Measurements from ENCODE around the gene TSSC4.

The TSSC4 gene

GRCh38 chr11:2402890-2403645 is 2.5 kb downstream of the TSSC4 start:
- no peak for DNase-seq (ENCODE audit: low read depth)
- TF ChIP-seq CTCF (conservative IDR thresholded peaks at IDR 0.05; ENCODE audit: low read length), result no peak
- H3K4me3 ChIP-seq (ENCODE audit: low read length), result no peak overlapping the region

GRCh38 chr11:2404735-2405196 is 4.2 kb downstream of the TSSC4 start:
- TF ChIP-seq CTCF (conservative IDR thresholded peaks at IDR 0.05; ENCODE audit: low read length), result no peak
- DNase-seq (ENCODE audit: low read depth), result no peak
- no peak overlapping the region for H3K4me3 ChIP-seq (ENCODE audit: low read length)

- no peak for DNase-seq (ENCODE audit: low read depth)
- no peak overlapping the region for H3K4me3 ChIP-seq (ENCODE audit: low read length)
- no peak for TF ChIP-seq CTCF (conservative IDR thresholded peaks at IDR 0.05; ENCODE audit: low read length)
Measured at GRCh38 chr11:2406451-2406850, 5.9 kb downstream of the TSSC4 start.

GRCh38 chr11:2406878-2407410 is 6.4 kb downstream of the TSSC4 start:
- no peak for TF ChIP-seq CTCF (conservative IDR thresholded peaks at IDR 0.05; ENCODE audit: low read length)
- H3K4me3 ChIP-seq (ENCODE audit: low read length), result no peak overlapping the region
- no peak for DNase-seq (ENCODE audit: low read depth)

GRCh38 chr11:2408671-2409070 is 8.1 kb downstream of the TSSC4 start:
- DNase-seq (ENCODE audit: low read depth), result no peak
- H3K4me3 ChIP-seq (ENCODE audit: low read length), result no peak overlapping the region
- no peak for TF ChIP-seq CTCF (conservative IDR thresholded peaks at IDR 0.05; ENCODE audit: low read length)

- no peak for TF ChIP-seq CTCF (conservative IDR thresholded peaks at IDR 0.05; ENCODE audit: low read length)
- no peak for DNase-seq (ENCODE audit: low read depth)
- no peak overlapping the region for H3K4me3 ChIP-seq (ENCODE audit: low read length)
Measured at GRCh38 chr11:2409126-2409525, 8.6 kb downstream of the TSSC4 start.

All from AG10803 (cell line).